Measurements from ENCODE around the gene FBXO42. TPM values are rescaled to one million over a fixed set of nuclear protein-coding genes. Genes with fewer than 3 reads are reported as not detected.
"Not testable (repeated sequence)": the region's sequence is repeated elsewhere in the genome, so short reads cannot be mapped to it uniquely, and the experiment has no call there.

The FBXO42 gene
- polyA plus RNA-seq, 3 donors, result 11.6 to 18.4 (median 16.9) TPM

GRCh38 chr1:16246961-16247360 is 105.3 kb downstream of the FBXO42 start:
- Histone ChIP-seq H3K4me3 (replicated peaks in 1 of 3; ENCODE audit: low read depth in 2 of 3, low read length in 3 of 3) (no peak overlapping the region), H3K4me1 (ENCODE audit: control insufficient read depth in 1 of 2, insufficient read depth in 2 of 2, low read length in 2 of 2) (peaks cover 20 to 23% of the 10 kb centered on the region in 2 donors), H3K79me2 (ENCODE audit: insufficient read depth, low read length) (no peaks in the 10 kb centered on the region), H3K9me3 (replicated peaks in 1 of 2; ENCODE audit: control insufficient read depth in 1 of 2, insufficient read depth in 1 of 2, low read length in 2 of 2) (no peaks in the 10 kb centered on the region), H3K4me2 (replicated peaks; ENCODE audit: extremely low read depth, low read length, poor library complexity, severe bottlenecking) (no peak overlapping the region), H2AFZ (ENCODE audit: insufficient read depth, low read depth, low read length, poor library complexity, severe bottlenecking) (no peak overlapping the region), H4K20me1 (ENCODE audit: insufficient read depth, low read length) (peaks cover 42% of the 10 kb centered on the region), H3K9ac (ENCODE audit: insufficient read depth, low read length, poor library complexity, severe bottlenecking) (no peak overlapping the region), H3K27ac (ENCODE audit: low read depth in 1 of 2, low read length in 2 of 2) (no peak overlapping the region), H3K36me3 (replicated peaks in 1 of 2; ENCODE audit: control insufficient read depth in 1 of 2, insufficient read depth in 2 of 2, low read length in 2 of 2) (peaks cover 34 to 56% of the 10 kb centered on the region in 2 donors), H3K27me3 (ENCODE audit: control insufficient read depth in 2 of 2, insufficient read depth in 2 of 2, low read length in 2 of 2) (no peaks in the 10 kb centered on the region)
- intact Hi-C loops (cut with micrococcal nuclease), result loop anchor here (10.0 kb wide), 2 partner anchors 118 to 162 kb away; partner anchors contain the start of gene SZRD1 (in 1 of the 2)
- H3K36me3 Mint-ChIP-seq, result peaks cover 40 to 46% of the 10 kb centered on the region in 2 donors
- no peak for TF ChIP-seq CTCF (IDR thresholded peaks at IDR 0.05)
- peaks cover 0 to 3% (median 2%) of the 10 kb centered on the region in 3 donors for H3K27me3 Mint-ChIP-seq (ENCODE audit: low read depth in 3 of 3)
- no peak overlapping the region for H3K27ac Mint-ChIP-seq
- H3K4me1 Mint-ChIP-seq, result peaks cover 30% of the 10 kb centered on the region
- no peak for DNase-seq
- H3K4me3 Mint-ChIP-seq, result no peak overlapping the region
- H3K9me3 Mint-ChIP-seq, result no peaks in the 10 kb centered on the region
- WGBS (ENCODE audit: insufficient coverage), result 57% methylated on average over 3 of the region's 5 CpGs

DNA sequence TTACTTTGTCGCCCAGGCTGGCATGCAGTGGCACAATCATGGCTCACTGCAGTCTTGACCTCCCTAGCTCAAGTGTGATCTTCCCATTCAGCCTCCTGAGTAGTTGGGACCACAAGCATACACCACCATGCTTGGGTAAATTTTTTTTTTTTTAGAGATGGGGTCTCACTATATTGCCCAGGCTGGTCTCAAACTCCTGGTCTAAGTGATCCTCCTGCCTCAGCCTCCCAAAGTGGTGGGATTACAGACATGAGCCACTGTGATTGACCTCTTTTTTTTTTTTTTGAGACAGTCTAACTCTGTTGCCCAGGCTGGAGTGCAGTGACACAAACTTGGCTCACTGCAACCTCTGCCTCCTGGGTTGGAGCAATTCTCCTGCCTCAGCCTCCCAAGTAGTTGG is 106.0 kb downstream of the FBXO42 start:
- intact Hi-C loops (cut with micrococcal nuclease), result loop anchor here (10.0 kb wide), 2 partner anchors 119 to 161 kb away; partner anchors contain the start of gene SZRD1 (in 1 of the 2)
- DNase-seq; H3K27ac ChIP-seq (ENCODE audit: low read depth in 1 of 2, low read length in 2 of 2); H3K9ac ChIP-seq (ENCODE audit: insufficient read depth, low read length, poor library complexity, severe bottlenecking); H3K27me3 Mint-ChIP-seq (ENCODE audit: low read depth in 3 of 3); H3K4me3 Mint-ChIP-seq; H3K4me3 ChIP-seq (replicated peaks in 1 of 3; ENCODE audit: low read depth in 2 of 3, low read length in 3 of 3); H3K27ac Mint-ChIP-seq; H3K79me2 ChIP-seq (ENCODE audit: insufficient read depth, low read length); H3K9me3 ChIP-seq (replicated peaks in 1 of 2; ENCODE audit: control insufficient read depth in 1 of 2, insufficient read depth in 1 of 2, low read length in 2 of 2); H3K9me3 Mint-ChIP-seq; H3K27me3 ChIP-seq (ENCODE audit: control insufficient read depth in 2 of 2, insufficient read depth in 2 of 2, low read length in 2 of 2); H3K4me2 ChIP-seq (replicated peaks; ENCODE audit: extremely low read depth, low read length, poor library complexity, severe bottlenecking); H2AFZ ChIP-seq (ENCODE audit: insufficient read depth, low read depth, low read length, poor library complexity, severe bottlenecking): not testable (repeated sequence)
- H3K4me1 ChIP-seq (ENCODE audit: control insufficient read depth in 1 of 2, insufficient read depth in 2 of 2, low read length in 2 of 2), result peaks cover 20 to 23% of the 10 kb centered on the region in 2 donors
- H4K20me1 ChIP-seq (ENCODE audit: insufficient read depth, low read length), result peaks cover 42% of the 10 kb centered on the region
- peaks cover 30% of the 10 kb centered on the region for H3K4me1 Mint-ChIP-seq
- H3K36me3 ChIP-seq (replicated peaks in 1 of 2; ENCODE audit: control insufficient read depth in 1 of 2, insufficient read depth in 2 of 2, low read length in 2 of 2), result peaks cover 27 to 49% of the 10 kb centered on the region in 2 donors
- H3K36me3 Mint-ChIP-seq, result peaks cover 33 to 39% of the 10 kb centered on the region in 2 donors
- WGBS (ENCODE audit: insufficient coverage), result no CpG with 5 or more reads among the region's 1 CpG

Measured in CD14-positive monocyte (primary cell).